ENCODE data around the gene MICOS13.

The MICOS13 gene

GRCh38 chr19:5666921-5667610, 13.2 kb downstream of the MICOS13 start:
- DNase-seq: no peak

- DNase-seq: no peak
Measured at GRCh38 chr19:5665781-5666513, 14.4 kb downstream of the MICOS13 start.

DNA sequence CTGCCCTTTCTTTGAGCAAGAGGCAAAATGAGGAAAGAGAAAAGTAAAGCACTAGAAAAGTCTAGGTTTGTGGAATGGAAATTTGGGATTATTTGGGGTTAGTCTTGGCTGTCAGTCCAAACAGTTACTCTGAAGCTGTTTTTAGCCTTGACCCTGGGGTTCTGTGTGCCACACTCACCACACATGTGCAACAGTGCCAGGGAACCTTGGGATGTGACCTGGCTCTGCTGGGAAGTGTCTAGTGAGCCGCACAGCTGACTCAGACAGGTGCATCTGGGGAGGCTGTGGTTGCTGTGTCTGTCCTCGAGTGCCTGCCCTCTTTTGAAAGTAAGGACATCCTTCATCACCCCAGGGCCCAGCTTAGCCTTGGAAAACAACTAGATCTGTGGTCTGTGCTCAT, 15.8 kb downstream of the MICOS13 start:
- DNase-seq: no peak

- no peak for DNase-seq
Measured at GRCh38 chr19:5663904-5664303, 16.4 kb downstream of the MICOS13 start.

DNA sequence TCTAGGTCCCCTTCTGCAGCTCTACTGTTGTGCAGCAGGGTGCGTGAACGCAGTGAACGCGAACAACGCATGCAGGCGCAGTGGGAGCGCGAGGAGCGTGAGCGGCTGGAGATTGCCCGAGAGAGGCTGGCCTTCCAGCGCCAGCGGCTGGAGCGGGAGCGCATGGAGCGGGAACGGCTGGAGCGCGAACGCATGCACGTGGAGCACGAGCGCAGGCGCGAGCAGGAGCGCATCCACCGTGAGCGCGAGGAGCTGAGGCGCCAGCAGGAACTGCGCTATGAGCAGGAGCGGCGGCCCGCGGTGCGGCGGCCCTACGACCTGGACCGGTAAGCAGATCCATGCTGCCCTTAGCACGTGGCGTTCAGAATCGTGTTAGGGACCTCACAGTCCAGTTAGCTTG, 18.8 kb downstream of the MICOS13 start:
- no peak for DNase-seq

- no peak for DNase-seq
Measured at GRCh38 chr19:5655412-5655811, 24.9 kb downstream of the MICOS13 start.

- no peak for DNase-seq
Measured at GRCh38 chr19:5654931-5655330, 25.4 kb downstream of the MICOS13 start.

DNA sequence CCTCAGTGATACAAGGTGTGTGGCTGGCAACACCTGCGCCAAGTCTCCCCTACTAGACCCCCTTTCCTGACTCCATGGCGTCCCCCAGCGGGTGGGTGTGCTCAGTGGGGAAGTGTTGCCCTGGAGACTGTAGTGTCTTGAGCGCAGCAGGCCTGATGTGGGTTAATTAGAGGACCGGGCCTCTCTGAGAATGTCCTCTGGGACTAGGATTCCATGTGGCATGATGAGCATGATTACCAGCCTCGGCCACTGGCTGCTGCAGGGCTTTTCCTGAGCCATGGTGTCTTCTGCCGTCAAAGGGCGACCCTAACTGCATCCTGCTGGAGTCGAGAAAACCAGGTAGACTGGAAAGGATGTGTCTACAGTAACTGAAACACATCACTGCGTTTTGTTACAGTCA, 28.1 kb downstream of the MICOS13 start:
- DNase-seq: no peak

- DNase-seq: no peak
Measured at GRCh38 chr19:5651361-5651760, 29.0 kb downstream of the MICOS13 start.

DNA sequence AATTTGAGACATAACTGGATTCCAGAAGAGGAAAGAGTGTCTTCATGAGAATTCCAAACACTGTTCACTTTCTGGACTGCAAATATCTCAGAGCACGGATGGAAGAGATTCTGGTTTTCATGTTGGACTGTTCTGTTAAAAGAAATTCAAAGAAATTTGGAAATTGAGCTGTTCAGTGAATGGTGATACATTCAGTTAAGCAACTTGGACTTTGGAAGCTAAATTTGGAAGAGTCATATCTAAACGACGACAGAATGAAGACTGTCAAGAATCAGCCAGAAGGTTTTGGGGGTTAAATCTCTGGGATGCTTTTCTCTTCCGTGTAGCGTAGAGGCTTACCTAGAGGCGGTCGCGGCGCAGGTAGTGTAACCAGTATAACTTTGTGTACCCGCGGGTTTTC, 31.9 kb downstream of the MICOS13 start:
- no peak for DNase-seq

DNA sequence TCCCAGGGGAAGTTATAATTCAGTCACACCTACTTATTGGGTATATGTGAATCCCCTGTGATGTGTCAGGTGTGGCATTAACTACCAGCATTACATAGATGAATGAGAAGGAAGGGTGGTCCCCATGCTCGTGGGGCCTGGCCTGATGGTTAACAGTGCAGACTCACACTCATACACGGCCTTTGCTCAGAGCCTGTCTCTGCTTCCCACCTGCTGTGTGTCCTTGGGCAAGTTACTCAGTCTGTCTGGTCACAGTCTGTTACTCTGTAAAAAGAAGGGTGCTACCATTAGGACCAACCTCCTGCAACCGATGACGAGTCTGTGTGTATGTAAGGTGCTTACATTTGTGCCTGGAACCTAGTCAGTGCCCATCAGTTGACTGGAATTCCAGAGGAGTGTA, 33.6 kb downstream of the MICOS13 start:
- no peak for DNase-seq

DNA sequence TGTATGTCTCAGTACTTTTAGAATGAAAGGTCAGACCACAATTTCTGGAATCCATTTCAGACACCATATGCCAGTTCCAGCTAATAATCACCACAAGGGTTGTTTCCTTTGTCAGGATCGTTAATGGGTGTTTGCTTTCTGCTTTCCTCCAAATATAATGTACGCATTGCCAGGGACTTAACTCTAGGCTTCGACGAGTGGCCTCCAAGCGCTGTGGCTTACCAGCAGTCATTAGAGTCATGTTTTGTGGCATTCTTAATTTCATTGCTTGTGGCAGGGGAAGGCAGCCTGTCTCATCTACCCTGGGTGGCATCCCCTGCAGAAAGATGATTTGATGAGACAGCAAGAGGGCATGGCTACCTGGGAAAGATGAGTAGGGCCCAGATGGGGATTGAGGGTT, 34.9 kb downstream of the MICOS13 start:
- DNase-seq: no peak

GRCh38 chr19:5644037-5644436, 36.3 kb downstream of the MICOS13 start:
- DNase-seq: no peak

GRCh38 chr19:5643060-5643459, 37.3 kb downstream of the MICOS13 start:
- DNase-seq: no peak

- no peak for DNase-seq
Measured at GRCh38 chr19:5642204-5642603, 38.1 kb downstream of the MICOS13 start.

- no peak for DNase-seq
Measured at GRCh38 chr19:5641171-5641570, 39.1 kb downstream of the MICOS13 start.

GRCh38 chr19:5637971-5638370, 42.3 kb downstream of the MICOS13 start:
- DNase-seq: no peak

DNA sequence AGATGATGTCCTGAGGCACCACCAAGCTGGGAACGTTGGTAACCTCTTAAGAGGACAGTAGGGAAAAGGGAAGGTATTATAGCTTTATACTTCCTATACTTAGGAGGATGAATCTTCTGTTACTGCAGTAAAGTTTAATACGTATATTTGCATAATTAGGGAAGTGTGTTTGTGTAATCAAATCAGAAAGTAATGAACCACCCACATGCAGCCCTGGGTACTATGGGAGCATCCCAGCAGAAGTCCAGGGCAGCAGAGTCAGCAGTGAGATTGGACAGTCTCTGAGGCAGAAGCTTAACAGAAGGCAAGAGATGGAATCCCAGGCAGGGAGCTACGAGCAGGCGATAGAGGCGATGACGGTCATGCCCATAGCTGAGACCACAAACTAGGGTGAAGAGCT, 44.9 kb downstream of the MICOS13 start:
- no peak for DNase-seq

DNA sequence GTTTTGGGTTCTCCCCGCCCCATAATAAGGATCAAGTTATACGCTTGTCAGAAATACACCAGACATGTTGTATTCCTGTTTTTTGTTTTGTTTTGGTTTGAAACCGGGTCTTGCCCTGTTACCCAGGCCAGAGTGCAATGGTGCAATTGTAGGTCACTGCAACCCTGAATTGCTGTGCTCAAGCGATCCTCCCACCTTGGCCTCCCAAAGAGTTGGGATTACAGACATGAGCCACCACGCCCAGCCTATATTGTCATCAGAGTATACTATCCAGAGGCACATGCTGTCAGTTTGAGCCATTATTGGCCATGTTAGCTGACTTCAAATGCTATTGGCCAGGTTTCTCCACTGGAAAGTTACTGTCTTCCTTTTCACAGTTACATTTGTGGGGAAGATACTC, 47.7 kb downstream of the MICOS13 start:
- no peak for DNase-seq

DNA sequence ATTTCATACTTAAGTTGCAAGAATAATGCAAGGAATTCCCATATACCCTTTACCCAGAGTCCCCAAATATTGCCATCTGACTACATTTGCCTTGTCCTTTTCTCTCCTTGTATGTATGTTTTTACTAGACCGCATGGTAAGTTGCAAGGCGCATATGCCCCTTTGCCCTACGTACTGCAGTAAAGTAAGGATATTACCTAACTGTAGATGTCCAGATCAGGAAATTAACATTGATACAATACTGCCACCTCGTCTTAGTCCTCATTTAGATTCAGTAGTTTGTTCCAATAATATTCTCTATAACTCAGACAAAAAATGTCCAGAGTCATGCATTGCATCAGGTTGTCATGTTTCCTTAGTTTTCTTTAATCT, 48.1 kb downstream of the MICOS13 start:
- no peak for DNase-seq

- no peak for DNase-seq
Measured at GRCh38 chr19:5631567-5632240, 48.6 kb downstream of the MICOS13 start.

- DNase-seq: no peak
Measured at GRCh38 chr19:5628919-5629481, 51.3 kb downstream of the MICOS13 start.

- no peak for DNase-seq
Measured at GRCh38 chr19:5628461-5628860, 51.9 kb downstream of the MICOS13 start.

Measured in stimulated activated CD4-positive, alpha-beta T cell treated with anti-CD3 and anti-CD28 coated beads, Interleukin-2, amount 100 ng/mL, for 24 hours (primary cell).